ENCODE results near the gene KCNIP1.

- TF ChIP-seq, protein P1, sequence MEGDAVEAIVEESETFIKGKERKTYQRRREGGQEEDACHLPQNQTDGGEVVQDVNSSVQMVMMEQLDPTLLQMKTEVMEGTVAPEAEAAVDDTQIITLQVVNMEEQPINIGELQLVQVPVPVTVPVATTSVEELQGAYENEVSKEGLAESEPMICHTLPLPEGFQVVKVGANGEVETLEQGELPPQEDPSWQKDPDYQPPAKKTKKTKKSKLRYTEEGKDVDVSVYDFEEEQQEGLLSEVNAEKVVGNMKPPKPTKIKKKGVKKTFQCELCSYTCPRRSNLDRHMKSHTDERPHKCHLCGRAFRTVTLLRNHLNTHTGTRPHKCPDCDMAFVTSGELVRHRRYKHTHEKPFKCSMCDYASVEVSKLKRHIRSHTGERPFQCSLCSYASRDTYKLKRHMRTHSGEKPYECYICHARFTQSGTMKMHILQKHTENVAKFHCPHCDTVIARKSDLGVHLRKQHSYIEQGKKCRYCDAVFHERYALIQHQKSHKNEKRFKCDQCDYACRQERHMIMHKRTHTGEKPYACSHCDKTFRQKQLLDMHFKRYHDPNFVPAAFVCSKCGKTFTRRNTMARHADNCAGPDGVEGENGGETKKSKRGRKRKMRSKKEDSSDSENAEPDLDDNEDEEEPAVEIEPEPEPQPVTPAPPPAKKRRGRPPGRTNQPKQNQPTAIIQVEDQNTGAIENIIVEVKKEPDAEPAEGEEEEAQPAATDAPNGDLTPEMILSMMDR (IDR thresholded peaks at IDR 0.05), result no peak
- no peak for TF ChIP-seq POLR2A (IDR thresholded peaks at IDR 0.05)
These were observed 217.9 kb downstream of the KCNIP1 start for GRCh38 chr5:170721681-170722080.
